HG03045 (cell line): ENCODE data around the gene GALNT11.
"Not testable (repeated sequence)": the region's sequence is repeated elsewhere in the genome, so short reads cannot be mapped to it uniquely, and the experiment has no call there.

Experiments used
- ATAC-seq: cut with Tn5 transposase; IDR thresholded peaks from one replicate; pipeline ENCODE4 v1.9.1; 2021; ENCODE audit warnings: mild to moderate bottlenecking, moderate library complexity; ENCODE audit not compliant: unreplicated experiment

Gene GALNT11

DNA sequence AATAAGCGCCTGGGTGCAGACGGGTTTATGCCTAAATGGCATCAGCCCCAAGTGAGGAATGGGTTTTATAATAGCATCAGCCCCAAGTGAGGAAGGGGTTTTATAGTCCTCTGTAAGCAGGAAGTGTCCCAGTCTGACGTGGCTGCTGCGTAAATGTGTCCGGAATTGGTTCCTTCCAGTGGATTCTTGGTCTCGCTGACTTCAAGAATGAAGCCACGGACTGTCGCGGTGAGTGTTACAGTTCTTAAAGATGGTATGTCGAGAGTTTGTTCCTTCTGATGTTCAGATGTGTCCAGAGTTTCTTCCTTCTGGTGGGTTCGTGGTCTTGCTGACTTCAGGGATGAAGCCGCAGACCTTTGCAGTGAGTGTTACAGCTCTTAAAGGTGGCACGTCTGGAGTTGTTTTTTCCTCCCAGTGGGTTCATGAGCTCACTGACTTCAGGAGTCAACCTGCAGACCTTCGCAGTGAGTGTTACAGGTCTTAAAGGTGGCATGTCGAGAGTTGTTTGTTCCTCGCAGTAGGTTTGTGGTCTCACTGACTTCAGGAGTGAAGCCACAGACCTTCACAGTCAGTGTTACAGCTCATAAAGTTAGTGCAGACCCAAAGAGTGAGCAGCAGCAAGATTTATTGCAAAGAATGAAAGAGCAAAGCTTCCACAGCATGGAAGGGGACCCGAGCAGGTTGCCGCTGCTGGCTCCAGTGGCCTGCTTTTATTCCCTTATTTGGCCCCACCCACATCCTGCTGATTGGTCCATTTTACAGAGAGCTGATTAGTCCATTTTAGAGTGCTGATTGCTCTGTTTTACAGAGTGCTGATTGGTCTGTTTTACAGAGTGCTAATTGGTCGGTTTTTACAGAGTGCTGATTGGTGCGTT is 2.3 kb downstream of the GALNT11 start:
- ATAC-seq = not testable (repeated sequence)

DNA sequence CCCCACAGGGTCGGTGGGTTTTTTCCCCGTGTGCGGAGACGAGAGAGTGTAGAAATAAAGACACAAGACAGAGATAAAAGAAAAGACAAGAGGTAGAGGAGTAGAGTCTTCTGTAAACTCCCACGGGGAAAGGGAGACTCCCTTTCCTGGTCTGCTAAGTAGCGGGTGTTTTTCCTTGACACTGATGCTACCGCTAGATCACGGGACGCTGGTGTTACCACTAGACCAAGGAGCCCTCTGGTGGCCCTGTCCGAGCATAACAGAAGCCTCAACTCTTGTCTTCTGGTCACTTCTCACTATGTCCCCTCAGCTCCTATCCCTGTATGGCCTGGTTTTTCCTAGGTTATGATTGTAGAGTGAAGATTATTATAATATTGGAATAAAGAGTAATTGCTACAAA is 4.6 kb downstream of the GALNT11 start:
- ATAC-seq = not testable (repeated sequence)

DNA sequence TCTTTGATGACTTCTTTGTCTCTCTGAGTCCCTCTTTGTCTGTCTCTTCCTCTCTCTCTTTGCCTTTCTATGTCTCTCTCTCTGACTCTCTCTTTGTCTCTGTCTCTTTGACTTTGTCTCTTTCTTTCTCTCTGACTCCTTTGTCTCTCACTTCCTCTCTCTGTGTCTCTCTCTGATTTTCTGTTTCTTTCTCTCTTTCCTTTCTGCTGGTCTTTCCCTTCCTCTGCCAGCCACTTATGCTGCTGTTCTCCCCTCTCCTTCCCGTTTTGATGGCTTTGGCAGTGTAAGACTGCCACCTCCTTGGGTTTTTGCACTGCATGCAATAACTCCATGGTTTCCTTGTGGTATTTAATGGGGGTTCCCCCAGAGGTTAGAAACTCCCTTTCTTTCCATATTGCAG is 5.2 kb downstream of the GALNT11 start:
- not testable (repeated sequence) for ATAC-seq

DNA sequence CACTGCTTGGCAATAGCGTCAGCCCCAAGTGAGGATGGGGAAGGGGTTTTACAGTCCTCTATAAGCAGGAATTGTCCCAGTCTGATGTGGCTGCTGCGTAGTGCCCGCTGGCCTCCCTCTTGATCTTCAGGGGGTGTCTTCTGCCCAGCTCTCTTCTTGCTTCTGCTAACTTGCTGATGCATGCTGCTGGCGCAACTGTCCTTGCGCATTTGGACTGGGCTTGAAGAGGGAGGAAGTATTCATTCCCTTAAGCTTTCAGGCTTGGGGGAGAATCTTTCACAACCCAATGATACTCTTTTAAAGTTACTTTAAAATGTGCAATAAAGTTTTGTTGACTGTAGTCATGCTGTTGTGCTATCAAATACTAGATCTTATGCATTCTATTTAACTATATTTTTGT is 10.3 kb downstream of the GALNT11 start:
- ATAC-seq = no peak

DNA sequence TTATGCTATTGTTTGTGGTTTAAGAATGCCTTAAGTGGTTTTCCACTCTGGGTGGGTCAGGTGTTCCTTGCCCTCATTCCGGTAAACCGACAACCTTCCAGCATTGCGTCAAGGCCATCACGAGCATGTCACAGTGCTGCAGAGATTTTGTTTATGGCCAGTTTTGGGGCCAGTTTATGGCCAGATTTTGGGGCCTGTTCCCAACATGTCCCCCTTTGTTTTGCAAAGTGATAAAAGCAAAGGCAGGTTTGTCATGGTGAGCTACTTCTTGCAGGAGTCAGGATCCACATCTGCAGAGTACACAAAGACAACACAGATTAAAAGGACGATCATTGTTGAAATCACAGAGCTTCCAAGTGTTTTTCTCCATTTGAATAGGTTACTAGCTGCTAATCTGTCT is 12.9 kb downstream of the GALNT11 start:
- not testable (repeated sequence) for ATAC-seq

DNA sequence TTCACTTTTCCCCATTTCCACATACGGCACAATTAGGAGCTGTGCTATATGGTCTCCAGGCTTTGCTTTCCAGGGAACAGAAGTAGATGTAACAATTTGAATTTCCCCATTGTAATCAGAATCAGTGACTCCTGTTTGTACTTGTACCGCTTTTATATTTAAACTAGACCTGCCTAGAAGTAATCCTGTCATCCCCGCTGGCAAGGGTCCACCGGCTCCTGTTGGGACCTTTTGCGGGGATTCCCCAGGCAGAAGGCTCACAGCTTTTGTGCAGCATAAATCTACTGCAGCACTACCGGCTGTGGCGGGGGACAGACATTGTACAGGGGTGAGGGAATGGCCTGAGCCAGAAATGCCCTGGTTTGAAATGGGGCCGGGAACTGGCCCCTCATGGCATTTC is 17.6 kb downstream of the GALNT11 start:
- not testable (repeated sequence) for ATAC-seq

DNA sequence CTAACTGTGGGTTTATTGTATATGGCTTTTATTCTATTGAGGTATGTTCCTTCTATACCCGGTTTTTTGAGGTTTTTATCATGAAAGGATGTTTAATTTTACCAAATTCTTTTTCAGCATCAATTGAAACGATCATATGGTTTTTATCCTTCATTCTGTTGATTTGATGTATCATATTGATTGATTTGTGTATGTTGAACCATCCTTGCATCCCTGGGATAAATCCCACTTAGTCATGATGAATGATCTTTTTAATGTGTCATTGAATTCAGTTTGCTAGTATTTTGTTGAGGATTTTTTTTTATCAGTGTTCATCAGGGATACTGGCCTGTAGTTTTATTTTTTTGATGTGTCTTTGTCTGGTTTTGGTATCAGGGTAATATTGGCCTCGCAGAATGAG is 19.4 kb downstream of the GALNT11 start:
- ATAC-seq = not testable (repeated sequence)

- no peak for ATAC-seq
These were observed 21.1 kb downstream of the GALNT11 start for GRCh38 chr7:152046531-152046930.

DNA sequence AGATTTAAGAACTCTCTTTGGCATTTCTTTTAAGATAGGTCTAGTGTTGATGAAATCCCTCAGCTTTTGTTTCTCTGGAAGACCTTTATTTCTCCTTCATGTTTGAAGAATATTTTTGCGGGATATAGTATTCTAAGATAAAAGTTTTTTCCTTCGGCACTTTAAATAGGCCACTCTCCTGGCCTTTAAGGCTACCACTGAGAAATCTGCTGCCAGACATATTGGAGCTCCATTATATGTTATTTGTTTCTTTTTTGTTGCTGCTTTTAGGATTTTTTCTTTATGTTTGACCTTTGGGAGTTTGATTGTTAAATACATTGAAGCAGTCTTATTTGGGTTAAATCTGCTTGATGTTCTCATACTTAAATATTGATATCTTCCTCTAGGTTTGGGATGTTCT is 22.6 kb downstream of the GALNT11 start:
- ATAC-seq = no peak

DNA sequence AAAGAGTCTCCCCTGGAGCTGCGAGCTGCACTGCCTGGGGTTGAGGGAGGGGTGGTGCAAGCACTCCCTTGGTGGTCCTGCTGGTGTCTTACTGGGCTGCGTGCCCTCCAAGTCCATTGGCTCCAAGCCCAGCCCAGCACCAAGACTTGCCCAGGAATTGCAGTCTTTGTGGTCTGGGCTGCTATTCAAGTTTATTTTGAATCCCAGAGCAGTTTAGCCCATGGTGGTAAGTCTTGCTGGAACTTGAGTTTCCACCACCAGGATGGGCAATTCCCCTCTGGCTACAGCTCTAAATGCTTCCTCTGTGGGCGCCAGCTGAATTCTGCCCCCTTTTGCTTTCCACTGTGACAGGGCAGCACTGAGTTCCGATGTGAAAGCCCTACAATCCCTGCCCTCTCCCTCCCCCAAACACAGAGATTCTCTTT is 25.1 kb downstream of the GALNT11 start:
- ATAC-seq = no peak

DNA sequence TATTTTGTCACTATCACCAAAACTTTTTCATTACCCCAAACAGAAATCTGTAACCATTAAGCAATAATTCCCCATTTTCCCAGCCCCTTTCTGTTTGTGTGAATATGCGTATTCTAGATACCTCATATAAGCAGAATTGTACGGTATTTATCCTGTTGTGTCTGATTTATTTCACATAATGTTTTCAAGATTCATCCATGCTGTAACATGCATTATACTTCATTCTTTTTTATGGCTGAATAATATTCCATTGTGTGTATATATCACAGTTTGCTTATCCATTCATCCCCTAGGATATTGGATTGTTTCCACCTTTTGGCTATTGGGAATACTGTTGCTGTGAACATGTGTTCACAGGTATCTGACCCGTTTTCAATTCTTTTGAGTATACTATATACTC is 26.5 kb downstream of the GALNT11 start:
- no peak for ATAC-seq

- no peak for ATAC-seq
These were observed 27.3 kb downstream of the GALNT11 start for GRCh38 chr7:152052771-152053170.

GRCh38 chr7:152054367-152055230 is 29.1 kb downstream of the GALNT11 start:
- no peak for ATAC-seq

DNA sequence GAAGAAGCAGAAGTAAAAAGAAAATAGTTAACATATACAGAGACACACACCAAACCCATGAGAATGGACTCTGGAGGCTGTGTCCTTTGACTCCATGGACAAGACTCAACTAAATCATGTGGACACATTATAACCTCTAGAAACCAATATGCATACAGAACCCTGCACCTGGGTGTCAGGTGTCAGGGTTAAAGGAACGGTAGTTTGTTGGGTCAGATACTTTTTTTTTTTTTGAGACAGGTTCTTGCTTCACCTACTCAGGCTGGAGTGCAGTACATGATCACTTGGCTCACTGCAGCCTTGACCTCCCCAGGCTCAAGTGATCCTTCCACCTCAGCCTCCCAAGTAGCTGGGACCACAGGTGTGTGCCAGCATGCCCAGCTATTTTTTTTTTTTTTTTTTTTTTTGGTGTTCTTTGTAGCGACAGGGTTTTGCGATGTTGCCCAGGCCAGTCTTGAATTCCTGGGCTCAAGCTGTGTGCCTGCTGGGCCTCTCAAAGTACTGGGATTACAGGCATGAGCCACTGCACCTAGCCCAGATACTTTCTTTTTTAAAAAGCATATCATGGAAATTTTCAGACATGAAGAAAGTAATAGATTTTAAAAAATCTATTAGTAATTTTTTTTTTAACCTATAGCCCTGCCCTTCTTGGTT is 31.3 kb downstream of the GALNT11 start:
- no peak for ATAC-seq

GRCh38 chr7:152059311-152059710 is 33.8 kb downstream of the GALNT11 start:
- ATAC-seq = no peak

GRCh38 chr7:152061086-152061485 is 35.6 kb downstream of the GALNT11 start:
- not testable (repeated sequence) for ATAC-seq

- ATAC-seq = not testable (repeated sequence)
These were observed 37.7 kb downstream of the GALNT11 start for GRCh38 chr7:152063192-152063591.

- ATAC-seq = not testable (repeated sequence)
These were observed 38.3 kb downstream of the GALNT11 start for GRCh38 chr7:152063821-152064220.

- ATAC-seq = not testable (repeated sequence)
These were observed 40.4 kb downstream of the GALNT11 start for GRCh38 chr7:152065800-152066344.

GRCh38 chr7:152072421-152072820 is 46.9 kb downstream of the GALNT11 start:
- ATAC-seq = no peak

DNA sequence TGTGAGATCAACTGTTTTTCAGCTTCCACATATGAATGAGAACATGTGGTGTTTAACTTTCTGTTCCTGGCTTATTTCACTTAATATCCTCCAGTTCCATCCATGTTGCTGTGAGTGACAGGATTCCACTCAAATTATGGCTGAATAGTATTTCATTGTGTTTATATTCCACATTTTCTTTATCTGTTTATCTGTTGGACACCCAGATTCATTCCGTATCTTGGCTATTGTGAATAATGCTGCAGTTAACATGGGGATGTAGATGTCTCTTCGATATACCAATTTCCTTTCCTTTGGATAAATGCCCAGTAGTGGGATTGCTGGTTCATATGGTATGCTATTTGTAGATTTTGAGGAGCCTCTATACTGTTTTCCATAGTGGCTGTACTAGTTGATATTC is 47.9 kb downstream of the GALNT11 start:
- ATAC-seq = no peak
